LNCAP (cell line): ENCODE data around the gene EPHA4.

Experiments
- TF ChIP-seq, protein P1 (sequence below): fragments of 450-650 bp; IDR thresholded peaks from 2 replicates; pipeline ENCODE4 v1.5.1; 2017; ENCODE audit warnings: mild to moderate bottlenecking

EPHA4 gene

DNA sequence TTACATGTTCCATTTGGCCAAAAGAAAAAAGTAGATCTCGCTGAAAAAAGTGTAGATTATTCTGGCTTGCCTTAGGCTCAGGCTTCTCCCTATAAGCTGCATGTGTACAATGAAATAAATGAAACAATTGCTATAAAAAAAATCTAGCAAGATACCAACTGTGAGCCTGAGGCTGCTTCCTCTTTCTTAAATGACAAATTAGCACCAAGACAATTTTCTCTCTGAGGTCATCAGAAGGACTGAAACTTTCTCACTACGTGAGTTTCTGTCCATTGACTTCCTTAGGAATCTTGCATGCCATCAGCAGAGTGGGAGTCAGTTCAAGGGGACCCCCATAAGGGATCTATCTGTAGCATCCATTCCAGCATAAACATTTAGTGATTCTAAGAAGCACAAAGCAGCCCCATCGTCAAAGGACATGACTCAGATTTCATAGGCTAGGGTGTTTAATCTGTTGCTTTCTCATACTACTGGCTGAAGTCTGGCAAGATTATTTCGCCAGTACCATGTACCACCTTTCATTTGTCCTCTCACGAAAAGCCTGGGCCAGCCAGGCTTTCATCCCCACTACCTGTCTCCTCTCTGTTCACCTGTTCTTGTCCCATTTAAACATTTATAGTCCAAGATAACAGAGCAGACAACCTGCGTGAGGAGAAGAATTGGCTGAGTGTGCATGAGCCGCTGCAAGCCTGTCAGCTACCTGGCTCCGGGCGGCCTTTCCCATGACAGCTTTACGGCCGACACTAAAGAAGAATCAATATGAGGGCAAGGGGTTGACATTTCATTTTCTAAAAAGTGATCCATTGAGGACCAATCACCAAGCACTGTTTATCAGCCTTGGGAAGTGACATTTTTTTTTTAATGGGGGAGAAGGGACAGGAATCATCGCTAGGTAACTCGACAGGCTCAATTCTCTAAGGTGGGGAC lies 120.0 kb downstream of the EPHA4 start:
- TF ChIP-seq, protein P1, sequence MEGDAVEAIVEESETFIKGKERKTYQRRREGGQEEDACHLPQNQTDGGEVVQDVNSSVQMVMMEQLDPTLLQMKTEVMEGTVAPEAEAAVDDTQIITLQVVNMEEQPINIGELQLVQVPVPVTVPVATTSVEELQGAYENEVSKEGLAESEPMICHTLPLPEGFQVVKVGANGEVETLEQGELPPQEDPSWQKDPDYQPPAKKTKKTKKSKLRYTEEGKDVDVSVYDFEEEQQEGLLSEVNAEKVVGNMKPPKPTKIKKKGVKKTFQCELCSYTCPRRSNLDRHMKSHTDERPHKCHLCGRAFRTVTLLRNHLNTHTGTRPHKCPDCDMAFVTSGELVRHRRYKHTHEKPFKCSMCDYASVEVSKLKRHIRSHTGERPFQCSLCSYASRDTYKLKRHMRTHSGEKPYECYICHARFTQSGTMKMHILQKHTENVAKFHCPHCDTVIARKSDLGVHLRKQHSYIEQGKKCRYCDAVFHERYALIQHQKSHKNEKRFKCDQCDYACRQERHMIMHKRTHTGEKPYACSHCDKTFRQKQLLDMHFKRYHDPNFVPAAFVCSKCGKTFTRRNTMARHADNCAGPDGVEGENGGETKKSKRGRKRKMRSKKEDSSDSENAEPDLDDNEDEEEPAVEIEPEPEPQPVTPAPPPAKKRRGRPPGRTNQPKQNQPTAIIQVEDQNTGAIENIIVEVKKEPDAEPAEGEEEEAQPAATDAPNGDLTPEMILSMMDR: no peak

DNA sequence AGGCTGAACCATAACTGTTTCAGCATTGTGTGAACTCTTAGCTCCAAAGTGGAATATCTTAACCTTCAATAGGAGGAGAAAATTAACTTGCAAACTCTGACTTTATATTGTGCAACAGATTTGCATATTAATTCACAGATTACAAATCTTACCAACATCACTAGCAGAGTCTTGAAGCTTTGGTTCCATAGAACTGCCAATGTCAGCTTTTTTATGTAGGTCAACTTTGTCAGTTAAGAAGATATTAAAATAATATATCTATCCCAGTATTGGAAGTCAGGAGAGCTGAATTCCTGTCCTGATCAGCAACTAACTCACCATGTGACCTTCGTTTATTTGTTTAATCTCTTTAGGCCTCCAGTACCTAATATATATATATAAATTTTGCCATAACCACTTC lies 121.8 kb downstream of the EPHA4 start:
- TF ChIP-seq, protein P1: no peak

DNA sequence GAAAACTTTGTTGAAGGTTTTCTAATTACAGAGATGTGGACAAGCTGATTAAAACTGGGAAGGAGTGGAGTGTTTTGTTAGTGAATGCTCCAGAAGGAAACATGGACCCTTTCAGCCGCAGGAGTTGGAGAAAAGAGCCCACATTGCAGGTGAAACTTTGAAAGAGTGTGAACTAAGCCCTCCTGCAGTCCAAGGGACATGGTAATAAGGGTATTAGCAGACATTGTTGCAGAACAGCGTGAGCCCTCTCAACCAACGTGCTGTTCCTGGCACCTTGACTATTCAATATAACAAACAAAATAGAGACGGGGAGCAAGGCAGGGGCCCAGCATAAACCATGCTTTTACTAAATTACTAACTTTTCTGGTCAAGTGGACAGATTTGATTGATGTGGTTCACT lies 122.7 kb downstream of the EPHA4 start:
- TF ChIP-seq, protein P1: no peak

DNA sequence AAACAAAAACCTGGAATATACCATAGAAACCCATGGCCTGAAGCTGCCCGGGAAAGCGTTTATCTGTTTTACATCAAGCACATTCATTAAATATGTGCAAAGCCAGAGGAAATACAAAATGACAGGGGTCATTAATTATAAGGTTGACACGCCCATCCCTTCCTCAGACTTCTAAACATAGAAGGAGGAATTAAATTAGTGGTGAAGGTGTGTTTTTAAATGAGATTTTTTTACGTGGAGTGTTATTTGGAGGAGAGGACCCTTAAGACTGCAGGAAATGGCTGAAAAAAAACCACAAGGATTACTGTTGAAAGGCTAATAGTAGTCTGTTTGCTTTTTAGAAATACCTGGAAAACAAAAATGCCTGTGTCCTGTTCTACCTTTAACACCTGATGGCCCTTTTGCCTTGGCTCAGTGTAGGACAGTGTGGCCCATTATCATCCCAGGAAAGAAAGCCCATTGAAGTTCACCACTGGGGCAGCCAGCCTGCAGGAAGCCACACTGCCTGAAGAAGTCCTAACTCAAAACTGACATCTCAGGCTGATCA lies 123.2 kb downstream of the EPHA4 start:
- TF ChIP-seq, protein P1: no peak

DNA sequence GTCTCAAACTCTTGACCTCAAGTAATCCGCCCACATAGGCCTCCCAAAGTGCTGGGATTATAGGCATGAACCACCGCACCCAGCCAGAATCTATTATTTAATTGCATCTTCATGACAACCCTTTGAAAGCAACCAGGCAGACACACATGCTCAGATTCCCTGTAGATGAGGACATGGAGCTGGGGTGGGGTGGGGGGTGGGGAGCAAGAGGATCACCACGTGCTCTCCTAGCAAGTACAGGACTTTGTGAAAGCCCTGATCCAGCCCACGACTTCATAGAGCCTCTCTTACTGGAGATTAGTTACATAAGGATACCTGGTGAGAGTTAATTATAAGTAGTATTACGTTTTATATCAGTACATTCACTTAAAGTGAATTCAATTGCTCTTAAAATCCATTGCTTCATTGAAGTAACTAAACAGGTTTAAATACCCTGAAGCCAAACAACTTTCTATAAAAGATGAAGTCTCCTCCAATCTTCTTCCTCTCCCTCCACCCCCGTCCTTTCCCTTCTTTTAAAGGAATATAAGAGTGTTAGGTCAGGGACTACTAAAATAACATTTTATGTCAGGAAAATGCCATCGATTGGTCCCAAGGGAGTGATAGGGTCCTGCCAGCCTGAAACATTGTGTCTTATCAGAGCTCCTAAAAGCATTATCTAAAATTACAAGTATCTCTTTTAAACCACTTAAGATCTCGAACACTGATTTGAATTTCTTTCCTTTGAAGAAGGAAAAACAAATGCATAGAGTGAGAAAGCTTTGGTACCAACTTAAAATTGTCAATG lies 123.9 kb downstream of the EPHA4 start:
- TF ChIP-seq, protein P1: no peak

DNA sequence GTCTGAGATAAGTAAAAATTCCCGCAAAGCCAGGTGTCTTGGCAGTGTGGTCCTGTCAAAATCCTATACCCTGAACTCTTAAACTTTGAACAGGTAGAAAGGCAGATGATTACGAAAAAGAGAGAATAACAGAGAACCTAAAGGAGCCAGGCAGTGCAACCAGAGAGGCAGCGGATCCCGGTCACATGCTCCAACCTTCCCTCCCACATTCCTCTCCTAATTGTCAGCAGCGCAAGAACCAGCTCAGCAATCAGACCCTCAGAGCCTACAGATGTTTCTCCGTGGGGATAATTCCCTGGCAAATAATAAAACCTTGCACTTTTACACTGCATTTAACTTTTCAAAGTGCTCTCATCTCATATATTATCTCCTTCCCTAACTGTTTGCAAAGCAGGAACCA lies 124.8 kb downstream of the EPHA4 start:
- TF ChIP-seq, protein P1: no peak

DNA sequence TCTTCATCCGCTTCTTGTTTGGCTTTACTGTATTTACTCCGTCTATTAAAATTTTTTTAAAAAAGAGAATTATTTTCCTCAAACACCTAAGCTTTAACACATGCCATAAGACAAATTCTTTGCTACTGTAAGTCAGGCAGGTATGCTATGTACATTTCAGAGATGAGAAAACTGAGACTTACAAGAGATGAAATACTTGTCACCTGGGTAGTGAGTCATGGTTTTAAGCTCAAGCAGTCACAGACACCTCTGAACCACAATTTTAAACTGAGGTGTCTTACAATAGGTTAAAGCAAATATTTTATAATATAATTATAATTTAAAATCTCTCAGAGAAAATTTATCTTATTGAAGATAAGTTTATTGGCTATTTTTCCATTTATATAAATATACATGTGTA lies 126.0 kb downstream of the EPHA4 start:
- TF ChIP-seq, protein P1: no peak
